ENCODE measurements around the gene ZFYVE28.

The ZFYVE28 gene

DNA sequence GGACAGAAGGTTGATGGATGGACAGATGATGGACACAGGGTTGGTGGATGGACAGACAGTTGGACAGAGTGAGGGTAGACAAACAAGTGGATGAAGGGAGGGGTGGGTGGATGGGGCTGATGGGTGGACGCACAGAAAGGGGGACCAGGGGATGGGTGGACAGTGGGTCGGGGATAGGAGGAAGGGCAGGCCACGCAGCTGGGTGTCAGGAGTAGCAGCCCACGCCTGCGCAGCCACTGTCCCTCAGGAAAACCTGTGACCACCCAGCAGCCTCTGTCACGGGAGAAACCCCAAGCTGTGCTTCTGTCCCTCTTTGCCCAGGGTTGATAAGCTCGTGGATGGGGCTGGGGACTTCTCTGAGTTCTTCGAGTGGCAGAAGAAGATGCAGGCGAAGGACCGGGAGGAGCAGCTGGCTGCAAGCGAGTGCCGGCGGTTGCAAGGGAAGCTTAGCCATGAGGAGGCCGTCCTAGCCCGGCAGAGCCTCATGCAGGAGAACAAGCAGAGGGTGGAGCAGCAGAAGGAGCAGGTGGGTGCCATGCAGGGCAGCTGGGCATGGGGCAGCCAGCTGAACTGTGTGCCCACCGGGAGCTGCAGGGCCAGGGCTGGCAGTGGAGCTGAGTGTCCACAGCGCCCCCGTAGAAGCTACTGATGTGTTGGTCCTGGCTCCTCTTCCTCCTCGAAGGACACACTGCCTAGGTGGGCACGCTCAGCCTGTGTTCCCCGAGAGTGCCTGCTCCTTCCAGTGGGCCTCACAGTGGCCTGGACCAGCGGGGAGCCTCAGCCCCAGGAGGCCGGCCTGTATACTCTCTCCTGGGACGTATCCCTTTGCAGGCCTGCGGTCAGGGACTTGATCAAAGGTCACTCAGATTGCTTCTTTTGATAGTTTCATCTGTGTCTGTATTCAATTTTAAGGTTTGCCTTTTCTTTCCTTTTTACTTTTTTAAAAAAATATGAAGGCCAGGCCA, 33.7 kb upstream of the ZFYVE28 start:
- TF ChIP-seq EZH2phosphoT487 (IDR thresholded peaks at IDR 0.05; ENCODE audit: borderline replicate concordance, low read length), result no peak
- TF ChIP-seq, protein P1, sequence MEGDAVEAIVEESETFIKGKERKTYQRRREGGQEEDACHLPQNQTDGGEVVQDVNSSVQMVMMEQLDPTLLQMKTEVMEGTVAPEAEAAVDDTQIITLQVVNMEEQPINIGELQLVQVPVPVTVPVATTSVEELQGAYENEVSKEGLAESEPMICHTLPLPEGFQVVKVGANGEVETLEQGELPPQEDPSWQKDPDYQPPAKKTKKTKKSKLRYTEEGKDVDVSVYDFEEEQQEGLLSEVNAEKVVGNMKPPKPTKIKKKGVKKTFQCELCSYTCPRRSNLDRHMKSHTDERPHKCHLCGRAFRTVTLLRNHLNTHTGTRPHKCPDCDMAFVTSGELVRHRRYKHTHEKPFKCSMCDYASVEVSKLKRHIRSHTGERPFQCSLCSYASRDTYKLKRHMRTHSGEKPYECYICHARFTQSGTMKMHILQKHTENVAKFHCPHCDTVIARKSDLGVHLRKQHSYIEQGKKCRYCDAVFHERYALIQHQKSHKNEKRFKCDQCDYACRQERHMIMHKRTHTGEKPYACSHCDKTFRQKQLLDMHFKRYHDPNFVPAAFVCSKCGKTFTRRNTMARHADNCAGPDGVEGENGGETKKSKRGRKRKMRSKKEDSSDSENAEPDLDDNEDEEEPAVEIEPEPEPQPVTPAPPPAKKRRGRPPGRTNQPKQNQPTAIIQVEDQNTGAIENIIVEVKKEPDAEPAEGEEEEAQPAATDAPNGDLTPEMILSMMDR (IDR thresholded peaks at IDR 0.05; ENCODE audit: low read depth, low read length, poor library complexity, severe bottlenecking), result no peak
- Histone ChIP-seq H4K20me1 (ENCODE audit: control insufficient read depth, insufficient read depth, low read depth, low read length) (no peaks in the 10 kb centered on the region), H3K79me2 (ENCODE audit: control insufficient read depth, low read length) (no peaks in the 10 kb centered on the region), H3K4me3 (ENCODE audit: low read length) (no peak overlapping the region), H3K9me2 (replicated peaks; ENCODE audit: control insufficient read depth, low read length) (no peaks in the 10 kb centered on the region; the same call in 1 of the 2 replicates), H3K4me1 (ENCODE audit: control insufficient read depth, low read length) (no peaks in the 10 kb centered on the region), H3K4me2 (ENCODE audit: low read length) (no peak overlapping the region), H3F3A (ENCODE audit: control insufficient read depth, insufficient read depth) (no peaks in the 10 kb centered on the region), H3K27ac (ENCODE audit: low read depth, low read length) (no peak overlapping the region), H3K9me3 (ENCODE audit: control insufficient read depth, insufficient read depth, low read length) (peaks cover 2% of the 10 kb centered on the region; the same call in 1 of the 2 replicates), H3K27me3 (ENCODE audit: control insufficient read depth, low read length) (no peaks in the 10 kb centered on the region), H3K36me3 (ENCODE audit: control insufficient read depth, low read length) (no peaks in the 10 kb centered on the region)

DNA sequence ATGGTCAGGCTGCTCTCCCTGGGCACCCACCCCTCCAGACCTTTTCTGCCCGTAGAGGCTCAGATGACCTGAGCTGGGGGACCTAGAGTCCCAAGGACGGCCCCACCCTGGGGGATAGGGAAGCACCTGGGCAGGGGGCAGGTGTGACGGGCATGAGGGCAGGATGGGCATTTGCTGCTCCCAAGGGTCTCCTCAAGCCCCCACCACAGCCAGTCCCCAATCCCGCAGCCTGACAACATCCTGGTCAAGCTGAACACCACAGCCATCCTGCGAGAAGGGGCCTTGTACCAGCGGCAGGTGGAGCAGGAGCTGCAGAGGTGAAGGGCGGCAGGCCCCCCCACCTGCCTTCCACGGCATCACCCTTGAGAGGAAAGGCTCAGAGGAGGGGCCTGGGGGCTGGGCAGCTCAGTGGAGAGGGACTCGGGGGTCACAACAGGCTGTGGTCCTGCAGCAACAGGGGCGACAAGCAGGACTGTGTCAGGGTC, 32.6 kb upstream of the ZFYVE28 start:
- Histone ChIP-seq H3F3A (ENCODE audit: control insufficient read depth, insufficient read depth) (no peaks in the 10 kb centered on the region), H3K27me3 (ENCODE audit: control insufficient read depth, low read length) (no peaks in the 10 kb centered on the region), H3K4me1 (ENCODE audit: control insufficient read depth, low read length) (no peaks in the 10 kb centered on the region), H3K9me2 (replicated peaks; ENCODE audit: control insufficient read depth, low read length) (no peaks in the 10 kb centered on the region; the same call in 1 of the 2 replicates), H4K20me1 (ENCODE audit: control insufficient read depth, insufficient read depth, low read depth, low read length) (no peaks in the 10 kb centered on the region), H3K9me3 (ENCODE audit: control insufficient read depth, insufficient read depth, low read length) (peaks cover 4% of the 10 kb centered on the region; the same call in 1 of the 2 replicates), H3K4me2 (ENCODE audit: low read length) (no peak overlapping the region), H3K79me2 (ENCODE audit: control insufficient read depth, low read length) (no peaks in the 10 kb centered on the region), H3K4me3 (ENCODE audit: low read length) (no peak overlapping the region), H3K27ac (ENCODE audit: low read depth, low read length) (no peak overlapping the region), H3K36me3 (ENCODE audit: control insufficient read depth, low read length) (no peaks in the 10 kb centered on the region)
- TF ChIP-seq, protein P1 (IDR thresholded peaks at IDR 0.05; ENCODE audit: low read depth, low read length, poor library complexity, severe bottlenecking), result no peak
- TF ChIP-seq EZH2phosphoT487 (IDR thresholded peaks at IDR 0.05; ENCODE audit: borderline replicate concordance, low read length), result no peak

DNA sequence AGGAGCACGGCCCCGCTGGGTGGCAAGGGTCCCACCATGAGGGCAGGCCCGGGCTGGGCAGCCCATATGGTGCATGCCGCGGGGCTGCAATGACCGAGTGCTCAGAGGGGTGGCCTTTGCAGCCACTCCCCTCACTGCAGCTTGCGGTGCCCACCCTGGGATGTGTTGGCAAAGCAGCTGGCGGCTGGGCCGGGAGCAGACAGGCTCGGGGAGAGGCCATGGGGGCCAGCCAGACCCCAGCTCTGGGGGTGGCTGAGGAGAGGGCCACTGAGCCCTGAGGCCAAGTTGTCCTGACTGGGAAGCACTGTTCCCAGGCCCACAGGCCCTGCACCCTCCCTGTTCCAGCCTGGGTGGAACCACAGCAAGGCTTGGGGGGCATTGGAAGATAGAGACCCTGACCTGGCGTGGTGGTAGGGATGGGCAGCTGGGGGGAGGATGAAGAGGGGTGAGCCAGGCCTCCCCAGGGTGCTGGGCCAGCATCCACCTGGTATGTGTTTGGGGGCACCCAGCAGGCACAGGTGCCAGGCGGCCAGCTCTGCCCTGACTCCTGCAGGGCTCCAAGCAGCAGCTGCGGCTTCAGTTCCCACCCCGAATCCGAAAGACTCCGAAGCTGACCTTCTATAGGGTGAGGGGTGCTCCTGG, 32.1 kb upstream of the ZFYVE28 start:
- H3K79me2 ChIP-seq (ENCODE audit: control insufficient read depth, low read length), result no peaks in the 10 kb centered on the region
- no peaks in the 10 kb centered on the region; the same call in 1 of the 2 replicates for H3K9me2 ChIP-seq (replicated peaks; ENCODE audit: control insufficient read depth, low read length)
- no peak overlapping the region for H3K4me2 ChIP-seq (ENCODE audit: low read length)
- no peaks in the 10 kb centered on the region for H3K36me3 ChIP-seq (ENCODE audit: control insufficient read depth, low read length)
- no peaks in the 10 kb centered on the region for H4K20me1 ChIP-seq (ENCODE audit: control insufficient read depth, insufficient read depth, low read depth, low read length)
- H3K9me3 ChIP-seq (ENCODE audit: control insufficient read depth, insufficient read depth, low read length), result peaks cover 4% of the 10 kb centered on the region; the same call in 1 of the 2 replicates
- H3K4me1 ChIP-seq (ENCODE audit: control insufficient read depth, low read length), result no peaks in the 10 kb centered on the region
- no peak overlapping the region for H3K27ac ChIP-seq (ENCODE audit: low read depth, low read length)
- H3K4me3 ChIP-seq (ENCODE audit: low read length), result no peak overlapping the region
- H3K27me3 ChIP-seq (ENCODE audit: control insufficient read depth, low read length), result no peaks in the 10 kb centered on the region
- H3F3A ChIP-seq (ENCODE audit: control insufficient read depth, insufficient read depth), result no peaks in the 10 kb centered on the region
- TF ChIP-seq EZH2phosphoT487 (IDR thresholded peaks at IDR 0.05; ENCODE audit: borderline replicate concordance, low read length), result no peak
- TF ChIP-seq, protein P1 (IDR thresholded peaks at IDR 0.05; ENCODE audit: low read depth, low read length, poor library complexity, severe bottlenecking), result no peak
